Effector CD8-positive, alpha-beta T cell (primary cell): ENCODE data around the gene HNRNPH1.

ENCODE experiments used
- DNase-seq: peaks from one replicate; lab custom pipeline; 2025; lab: John Stamatoyannopoulos, UW

Gene HNRNPH1

DNA sequence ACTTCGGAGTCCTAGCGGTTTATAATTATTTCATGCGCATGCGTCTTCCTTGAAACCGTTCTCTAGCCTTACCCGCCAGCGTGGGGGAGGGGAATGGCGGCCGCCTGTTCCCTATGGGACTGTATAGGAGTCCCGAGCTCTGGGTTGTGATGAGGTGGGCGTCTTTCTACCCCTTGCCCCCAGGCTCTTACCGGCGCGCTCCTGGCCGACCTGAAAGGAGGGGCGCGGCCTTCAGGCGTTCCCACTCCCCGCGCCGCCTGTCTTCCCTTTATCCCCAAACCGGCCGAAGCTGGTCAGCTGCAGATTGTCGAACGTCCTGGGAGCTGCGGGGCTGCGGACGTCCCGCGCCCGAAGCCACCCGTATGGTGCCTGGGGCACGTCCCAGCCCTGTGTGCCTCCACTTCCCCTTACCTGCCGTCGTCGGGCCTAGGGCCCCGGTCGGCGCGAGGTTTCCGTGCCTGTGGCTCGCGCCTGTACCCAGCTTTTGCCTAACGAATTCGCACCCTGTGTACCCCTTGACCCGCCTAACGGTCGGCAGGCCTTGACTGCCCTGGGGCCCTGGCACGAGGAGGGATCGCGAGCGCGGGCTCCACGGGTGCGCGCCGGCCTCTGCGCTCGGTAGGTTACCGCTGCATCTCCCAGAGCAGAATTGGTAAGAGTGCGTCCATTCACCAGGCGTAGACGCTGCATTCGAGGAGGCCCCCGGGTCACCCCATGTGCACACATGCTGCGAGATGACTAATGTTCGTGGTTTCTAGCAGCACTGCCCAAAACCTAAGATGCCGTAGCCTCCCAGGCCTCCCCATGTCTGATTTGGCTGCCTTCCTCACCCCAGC is 653 bp upstream of the HNRNPH1 start:
- no peak for DNase-seq

DNA sequence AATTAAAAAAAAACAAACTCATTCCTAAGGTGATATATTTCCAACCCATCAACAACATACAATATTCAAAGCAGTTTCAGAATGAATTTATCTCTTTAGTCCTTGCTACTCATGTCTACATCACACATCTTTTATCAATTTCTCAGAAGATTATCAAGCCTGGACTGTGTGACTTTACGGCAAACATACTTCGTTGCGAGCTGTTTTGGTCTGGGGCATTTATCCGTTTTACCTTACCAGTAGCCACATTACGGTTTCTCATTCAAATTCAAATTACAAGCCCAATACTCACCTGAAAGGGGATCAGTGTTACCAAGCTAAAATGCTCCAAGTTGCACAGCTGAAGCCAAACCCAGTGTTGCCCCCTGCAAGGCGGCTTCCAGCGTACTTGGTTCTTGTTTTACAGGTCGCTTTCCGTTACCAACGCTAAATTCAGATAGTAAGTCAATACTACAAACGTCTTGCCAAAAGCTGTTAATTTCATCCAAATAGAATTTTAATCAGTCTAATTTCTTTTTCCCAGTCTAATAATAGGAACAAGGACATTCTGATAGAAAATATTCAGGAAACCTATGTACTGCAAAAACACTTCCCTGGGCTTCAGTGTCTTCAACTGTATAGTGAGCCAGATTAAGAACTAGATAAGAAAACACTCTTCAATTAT is 1.8 kb downstream of the HNRNPH1 start:
- no peak for DNase-seq

DNA sequence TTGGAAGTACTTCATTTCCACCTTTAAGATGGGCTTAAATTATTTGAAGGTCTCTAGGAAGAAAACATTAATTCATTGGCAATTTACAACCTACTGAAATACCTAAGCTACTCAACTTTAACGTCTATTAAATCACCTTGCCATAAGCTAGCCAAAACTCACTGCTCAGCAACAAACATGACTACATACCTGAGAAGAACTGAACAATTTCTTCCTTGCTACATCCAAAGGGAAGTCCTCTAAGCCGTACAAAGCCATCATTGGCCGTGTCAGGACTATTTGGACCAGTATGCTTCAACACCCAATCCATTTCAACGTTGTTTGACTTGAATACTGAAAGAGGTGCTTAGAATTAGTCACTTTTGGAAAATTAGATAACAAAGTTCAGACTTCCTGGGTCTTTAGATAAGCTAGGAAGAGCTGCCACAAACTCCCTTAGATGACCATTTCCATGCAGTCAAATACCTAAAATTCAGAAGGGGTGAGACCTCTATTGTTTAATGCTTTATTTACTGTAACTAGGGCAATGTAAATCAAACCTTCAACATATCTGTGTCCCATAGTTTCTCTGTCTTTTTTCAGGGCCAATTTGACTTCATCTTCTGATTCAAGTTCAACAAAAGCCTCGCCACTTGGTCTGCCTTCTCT is 2.6 kb downstream of the HNRNPH1 start:
- no peak for DNase-seq

DNA sequence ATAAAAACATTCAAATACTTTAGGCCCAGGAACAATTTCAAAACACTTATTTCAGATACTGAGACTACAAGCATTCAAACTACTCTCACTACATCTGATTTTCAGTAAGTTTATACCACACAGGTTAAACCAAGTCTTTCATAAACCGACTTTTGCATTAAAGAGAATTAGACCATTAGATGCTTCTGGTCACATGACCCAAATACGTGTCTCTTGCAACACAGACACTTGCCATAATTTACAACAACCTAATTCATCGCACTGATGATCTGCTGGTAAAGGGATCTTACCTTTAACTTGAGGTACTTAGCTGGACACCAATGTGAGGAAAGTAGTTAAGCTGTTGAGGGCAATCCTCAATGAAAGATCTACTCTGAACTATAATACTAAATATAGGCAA is 3.2 kb downstream of the HNRNPH1 start:
- DNase-seq: no peak

DNA sequence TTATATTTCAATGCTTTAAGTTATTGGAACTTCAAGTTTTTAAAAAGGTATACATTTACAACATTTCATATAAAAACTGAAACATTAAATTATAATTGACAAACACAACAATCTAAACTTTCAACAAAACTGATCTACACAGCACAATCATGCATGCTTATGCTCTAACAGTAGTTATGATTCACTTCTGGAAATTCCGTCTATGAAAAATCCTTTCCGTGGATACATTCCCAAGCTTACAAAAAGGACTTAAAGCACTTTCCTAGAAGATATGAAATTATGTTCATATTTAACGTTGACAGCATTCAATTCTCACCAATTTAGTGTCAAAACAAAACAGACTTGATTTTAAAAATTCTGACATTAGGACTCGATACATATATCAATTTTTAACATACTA is 3.7 kb downstream of the HNRNPH1 start:
- no peak for DNase-seq

DNA sequence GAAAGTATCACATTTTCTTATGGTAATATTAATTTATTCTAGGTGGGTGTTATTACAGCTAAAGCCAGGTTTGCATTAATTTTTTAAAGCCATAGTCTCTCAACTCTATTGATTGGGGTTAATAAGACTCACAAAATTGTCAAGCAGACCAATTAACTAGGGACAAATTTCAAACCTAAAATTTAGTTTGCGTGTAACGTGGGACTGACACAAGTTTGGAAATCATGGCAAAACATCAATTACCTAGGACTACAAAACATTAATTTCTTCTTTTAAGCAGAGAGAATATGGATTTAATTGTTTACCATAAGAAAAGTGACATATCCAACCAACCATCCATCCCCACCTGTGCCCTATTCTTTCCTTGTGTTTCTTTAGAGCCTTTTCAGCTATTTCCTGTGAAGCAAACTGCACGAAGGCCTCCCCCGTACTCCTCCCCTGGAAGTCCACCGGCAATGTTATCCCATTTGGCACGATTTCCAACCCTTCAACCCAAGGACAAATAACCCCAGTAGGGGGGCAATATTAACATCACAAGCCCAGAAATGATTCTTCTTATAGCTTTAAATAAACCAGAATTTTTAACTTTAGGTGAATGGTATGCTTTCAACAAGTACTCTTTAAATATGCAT is 4.4 kb downstream of the HNRNPH1 start:
- DNase-seq: no peak

DNA sequence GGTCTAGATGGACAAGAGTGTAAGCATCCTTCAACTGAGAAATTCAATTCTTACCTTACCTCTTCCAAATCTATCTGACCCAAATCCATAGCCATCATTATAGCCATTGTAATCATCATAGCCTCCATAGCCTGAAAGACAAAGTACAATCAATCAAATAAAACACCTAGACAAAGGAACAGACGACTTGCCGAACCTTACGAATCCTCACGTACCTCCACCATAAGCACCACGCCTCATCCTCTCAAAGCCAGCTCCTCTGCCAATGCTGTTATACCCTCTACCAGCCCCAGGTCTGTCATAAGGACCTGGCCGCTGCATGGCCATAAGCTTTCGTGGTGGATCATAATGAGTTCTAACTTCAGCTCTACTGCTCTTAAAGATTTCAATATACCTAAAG is 5.5 kb downstream of the HNRNPH1 start:
- DNase-seq: no peak

DNA sequence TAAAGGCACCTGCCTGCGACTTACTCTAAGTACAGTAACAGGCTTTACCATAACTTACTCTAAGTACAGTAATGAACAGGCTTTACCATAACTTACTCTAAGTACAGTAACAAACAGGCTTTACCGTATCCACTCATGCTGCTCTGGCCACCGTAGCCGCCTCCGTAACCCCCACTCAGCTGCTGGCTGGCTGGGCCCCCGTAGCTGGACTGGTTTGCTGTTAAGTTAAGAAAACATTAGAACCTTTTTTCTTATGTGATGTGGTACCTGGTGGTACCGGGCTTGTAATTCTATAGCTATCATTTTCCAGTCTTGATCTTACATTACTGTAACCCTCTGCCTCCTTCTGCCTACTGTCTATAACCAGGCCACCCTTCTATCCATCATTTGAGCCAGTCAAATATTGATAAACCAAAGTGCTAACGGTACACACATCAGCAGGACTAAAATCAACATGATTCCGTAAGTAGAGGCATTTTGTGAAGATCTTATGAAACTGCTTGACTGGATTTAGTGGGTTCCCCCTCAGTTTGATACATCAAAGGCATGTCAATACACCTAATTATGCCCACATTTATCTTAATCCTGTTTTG is 7.4 kb downstream of the HNRNPH1 start:
- DNase-seq: no peak

DNA sequence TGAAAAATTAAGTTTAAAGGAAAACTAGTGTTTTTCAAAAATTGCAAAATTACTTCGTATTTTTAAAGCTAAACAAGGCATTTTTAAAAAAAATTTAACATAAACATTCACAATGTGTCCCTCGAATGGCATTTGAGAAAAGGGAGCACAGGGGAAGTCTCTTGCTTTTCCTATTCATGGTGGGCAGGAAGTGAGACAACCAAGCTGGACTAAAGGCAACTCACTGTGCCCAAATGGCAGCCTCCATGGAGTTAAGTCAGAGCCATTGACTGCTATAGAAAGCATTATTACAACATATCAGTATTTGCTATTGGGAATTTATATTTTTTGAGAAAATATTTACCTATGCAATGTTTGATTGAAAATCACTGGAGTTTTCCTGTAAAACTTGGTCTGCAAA is 8.3 kb downstream of the HNRNPH1 start:
- DNase-seq: no peak

DNA sequence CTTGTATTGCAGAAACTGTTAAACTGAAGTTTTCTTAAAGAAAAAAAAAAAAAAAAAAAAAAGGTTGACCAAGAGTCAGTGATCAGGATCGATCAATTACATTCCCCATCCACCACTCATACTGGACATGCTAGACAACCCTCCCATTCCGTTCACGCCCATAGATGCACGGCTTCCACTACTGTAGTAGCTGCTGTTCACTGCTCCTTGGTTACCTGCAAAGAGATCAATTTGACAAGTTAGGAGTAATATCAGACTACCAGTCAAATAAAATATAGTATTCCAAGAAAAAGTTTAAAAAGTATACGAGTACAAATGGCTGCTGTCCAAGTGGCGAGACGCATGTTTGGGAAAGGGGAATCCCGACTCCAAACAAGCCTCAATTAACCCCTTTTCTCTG is 8.7 kb downstream of the HNRNPH1 start:
- DNase-seq: no peak

DNA sequence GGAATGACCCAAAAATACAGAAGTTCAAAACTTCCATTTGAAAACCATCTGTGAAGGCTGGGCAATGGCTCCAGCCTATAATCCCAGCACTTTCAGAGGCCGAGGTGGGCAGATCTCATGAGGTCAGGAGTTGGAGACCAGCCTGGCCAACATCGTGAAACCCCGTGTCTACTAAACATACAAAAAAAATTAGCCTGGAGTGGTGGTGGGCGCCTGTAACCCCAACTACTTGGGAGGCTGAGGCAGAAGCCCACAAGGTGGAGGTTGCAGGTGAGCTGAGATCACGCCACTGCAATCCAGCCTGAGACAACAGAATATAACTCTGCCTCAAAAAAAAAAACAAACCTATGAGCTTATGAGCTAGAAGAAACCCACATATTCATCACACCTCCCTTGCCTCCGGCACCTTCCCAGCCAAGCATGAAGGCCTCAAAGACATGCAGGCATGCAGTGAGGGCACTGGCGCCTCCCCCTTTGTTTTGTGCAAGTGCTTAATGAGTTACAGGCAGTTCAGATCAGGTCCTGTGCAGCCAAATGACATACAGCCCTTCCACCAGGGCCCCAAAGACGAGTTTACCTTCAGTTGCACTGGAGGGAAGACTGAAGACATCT is 9.9 kb downstream of the HNRNPH1 start:
- DNase-seq: no peak

DNA sequence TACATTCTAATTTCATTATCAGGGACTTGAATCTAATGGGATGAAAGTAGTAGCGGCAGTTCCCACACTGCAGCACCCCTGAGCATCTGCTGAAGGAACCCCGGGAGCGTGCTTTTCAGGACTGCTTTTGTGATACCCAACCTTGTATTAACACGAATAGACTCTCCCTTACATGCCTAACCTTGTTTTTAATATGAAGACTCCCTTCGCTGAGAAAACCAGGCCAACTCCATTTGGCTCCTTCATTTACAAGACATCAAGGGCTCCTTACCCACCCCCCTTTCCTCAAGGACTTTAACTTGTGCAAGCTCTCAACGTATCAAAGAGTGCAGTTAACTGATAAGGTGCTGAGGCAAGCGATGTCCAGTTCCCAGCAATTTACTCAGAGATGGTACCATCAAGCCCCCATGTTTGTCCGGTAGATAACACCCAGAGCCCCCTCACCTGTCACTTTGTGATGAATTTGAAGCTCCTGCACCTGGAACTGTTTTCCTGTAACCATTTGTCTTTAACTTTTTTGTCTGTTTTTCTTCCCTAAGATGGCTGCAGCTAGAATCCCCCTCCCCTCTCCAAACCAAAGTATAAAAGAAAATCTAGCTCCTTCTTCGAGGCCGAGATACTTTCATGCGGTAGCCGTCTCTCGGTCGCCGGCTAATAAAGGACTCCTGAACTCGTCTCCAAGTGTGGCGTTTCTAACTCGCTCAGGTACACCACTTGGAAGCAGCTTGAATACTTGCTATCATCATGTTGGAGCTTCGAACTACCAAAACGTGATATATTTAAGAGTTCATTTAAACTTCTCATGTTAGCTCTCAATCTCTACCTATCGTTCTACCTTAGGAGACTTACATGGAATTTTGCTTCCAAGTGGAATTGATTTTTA is 10.7 kb downstream of the HNRNPH1 start:
- no peak for DNase-seq

DNA sequence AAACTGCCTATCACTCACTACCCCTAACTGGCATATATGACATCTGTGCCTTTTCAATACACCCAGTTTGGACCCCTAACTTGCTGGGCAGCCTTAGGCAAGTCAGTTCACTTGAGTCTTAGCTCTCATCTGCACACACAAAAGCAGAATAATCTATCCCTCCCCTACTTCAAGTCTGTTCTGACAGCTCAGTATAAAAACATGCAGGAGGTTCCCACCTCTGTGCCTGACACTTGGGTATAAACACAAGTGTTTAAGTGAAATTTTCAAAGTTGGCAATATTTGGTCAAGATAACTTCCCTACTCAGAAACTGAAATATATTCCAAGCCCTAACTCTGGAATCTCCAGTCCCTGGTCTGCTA is 12.6 kb downstream of the HNRNPH1 start:
- no peak for DNase-seq

DNA sequence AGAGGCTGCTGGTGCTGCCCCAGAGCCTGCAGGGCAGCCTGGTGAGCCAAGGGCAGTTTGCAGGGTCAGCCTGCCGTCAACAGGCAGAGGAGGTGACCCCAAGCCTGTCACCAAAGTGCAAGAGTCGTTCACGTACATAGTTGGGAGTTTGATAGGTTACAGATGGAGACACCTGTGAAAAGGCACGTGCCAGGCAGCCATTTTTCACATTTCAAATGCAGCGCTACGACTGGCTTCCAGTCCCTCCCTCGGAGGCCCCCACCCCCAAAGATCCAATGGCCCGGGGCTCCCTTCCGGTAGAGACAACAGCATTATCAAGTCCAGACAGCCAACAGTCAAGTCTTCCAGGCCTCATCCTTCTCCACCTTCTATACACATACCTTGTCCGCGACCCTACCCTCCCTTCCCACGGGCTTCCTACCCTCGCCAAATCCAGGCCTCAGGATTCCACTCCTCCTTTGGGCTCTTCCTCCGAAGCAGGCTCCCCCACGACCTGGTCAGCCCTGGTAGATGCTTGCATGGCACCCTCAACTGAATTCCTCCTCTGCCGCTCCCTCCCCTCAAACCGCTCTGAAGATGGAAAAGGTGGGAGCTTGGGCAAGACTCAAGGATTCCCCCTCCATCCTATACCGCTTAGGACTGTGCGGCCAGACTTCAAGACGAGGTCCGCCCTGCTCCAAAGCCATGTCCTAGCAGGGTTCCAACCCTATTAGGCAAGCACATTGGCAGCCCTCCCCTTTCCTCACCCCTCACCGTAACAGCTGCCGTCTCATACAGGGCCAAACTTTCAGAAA is 13.2 kb downstream of the HNRNPH1 start:
- no peak for DNase-seq

DNA sequence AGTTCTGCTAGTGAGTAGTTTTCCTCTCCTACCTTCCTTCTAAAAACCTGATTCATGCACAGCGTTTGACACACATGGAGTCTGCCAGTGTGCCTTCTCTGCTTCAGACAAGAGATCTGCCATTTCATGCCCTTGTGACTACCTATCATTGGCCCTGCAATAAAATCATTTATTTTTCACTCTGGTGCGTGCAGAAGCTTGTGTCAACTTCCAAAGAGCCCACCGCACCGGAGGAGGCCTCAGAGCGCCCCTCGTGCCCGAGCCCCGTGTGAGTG is 13.7 kb downstream of the HNRNPH1 start:
- DNase-seq: no peak

DNA sequence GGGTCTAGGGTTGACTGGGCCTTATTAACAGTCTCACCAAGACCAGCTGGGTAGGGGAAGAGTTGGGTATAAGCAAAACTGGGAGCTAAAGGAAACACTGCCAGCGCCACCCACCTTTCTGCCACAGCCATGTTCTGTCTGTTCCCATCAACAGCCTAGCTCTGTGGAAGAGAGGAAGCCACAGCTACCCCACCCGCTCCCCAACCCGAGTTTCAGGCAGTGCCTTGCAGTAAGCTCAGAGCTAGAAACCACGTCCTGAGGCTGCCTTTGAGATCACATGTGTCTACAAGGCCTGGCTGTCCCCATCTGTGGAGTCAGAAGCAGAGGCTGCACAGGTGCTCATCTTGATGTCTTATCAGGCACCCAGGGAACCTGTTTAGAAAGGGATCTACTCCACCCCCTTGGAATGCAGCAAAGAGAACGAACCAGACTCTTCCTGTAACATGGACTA is 15.3 kb downstream of the HNRNPH1 start:
- DNase-seq: no peak

DNA sequence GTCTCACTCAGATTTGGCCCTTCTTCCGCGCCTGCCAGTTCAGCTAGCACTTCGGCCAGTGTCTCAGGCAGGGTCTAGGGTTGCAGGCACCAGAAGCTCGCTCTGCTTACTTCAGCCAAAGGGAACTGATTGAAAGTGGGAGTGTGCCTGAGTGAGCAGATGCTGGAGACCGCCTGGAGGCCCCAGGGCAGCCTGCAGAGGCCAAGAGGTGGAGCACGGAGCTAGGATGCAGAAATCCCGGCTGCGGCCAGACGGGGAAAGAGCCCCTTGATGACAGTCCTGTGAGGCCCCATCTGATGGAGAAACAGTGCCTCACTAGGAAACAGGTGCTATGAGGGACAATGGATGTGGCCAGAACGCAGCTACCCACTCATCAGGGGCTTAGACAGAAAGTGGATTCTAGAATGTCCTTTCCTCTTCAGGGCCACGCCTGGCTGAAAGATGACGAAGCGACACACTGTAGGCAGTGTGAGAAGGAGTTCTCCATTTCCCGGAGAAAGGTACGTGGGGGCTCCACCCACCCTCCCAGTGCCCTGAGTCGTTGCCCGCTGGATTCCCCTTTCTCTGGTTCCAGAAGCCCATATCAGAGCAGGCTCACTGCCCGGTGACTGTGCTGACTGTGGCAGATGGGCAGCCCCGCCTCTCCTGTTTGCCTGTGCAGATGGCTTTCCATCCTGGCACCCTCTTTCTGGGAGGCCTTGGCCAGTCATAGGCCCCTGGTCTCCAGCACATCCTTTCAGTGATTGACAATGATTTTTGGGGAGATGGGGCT is 16.1 kb downstream of the HNRNPH1 start:
- DNase-seq: no peak

DNA sequence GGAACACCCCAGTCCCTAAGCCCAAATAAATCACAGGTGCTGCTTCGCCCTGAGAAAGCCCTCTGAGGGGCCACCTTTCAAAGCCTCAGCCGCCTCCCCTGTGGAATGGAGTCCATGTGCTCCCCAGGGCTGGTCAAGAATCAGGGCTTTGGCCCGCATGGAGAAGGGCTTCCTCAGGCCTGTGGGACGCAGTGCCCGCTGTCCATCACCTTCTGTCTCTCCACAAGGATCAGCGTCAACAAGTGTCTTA is 16.6 kb downstream of the HNRNPH1 start:
- DNase-seq: no peak

DNA sequence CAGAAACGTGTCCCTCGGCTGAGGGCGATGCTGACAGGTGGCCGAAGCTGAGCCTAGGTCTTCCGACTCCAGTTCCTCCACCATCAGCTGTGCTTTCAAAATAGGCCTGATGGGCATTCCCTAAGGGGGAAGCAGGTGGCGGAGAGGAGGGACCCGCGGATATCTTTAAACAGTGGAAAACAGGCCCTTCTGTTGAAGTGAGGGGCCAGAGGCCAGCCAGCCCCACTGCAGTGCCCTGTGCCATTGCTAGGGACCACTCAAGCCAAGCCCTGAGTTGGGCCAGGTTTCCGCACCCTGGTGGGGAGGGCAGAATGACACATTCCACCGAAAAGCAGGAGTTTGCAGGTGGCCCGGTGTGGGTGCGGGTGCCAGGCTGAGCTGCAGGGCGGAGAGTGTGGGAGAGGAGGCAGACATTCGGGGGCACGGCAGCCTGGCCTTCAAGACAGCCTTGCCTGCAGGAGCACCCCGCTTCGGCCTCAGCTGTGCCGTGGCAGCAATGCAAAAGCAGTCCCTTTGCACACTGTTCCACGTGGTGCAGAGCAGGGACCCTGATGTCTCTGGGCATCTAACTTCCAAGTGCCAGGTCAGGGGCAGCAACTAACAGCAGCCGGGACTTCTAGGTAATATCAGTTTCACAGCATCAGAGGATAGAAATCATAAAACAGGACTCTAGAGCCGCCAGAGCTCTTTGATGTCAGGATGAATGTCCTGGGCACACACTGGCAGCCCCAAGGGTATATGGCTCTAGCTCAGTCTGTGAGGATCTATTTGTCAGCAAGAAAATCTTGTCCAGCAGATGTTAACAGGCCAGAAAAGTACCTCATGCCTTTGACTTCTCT is 17.2 kb downstream of the HNRNPH1 start:
- no peak for DNase-seq
